Breast epithelium (tissue), 4 donors: ENCODE results near the gene RSRP1. TPM values are rescaled to one million over a fixed set of nuclear protein-coding genes. Genes with fewer than 3 reads are reported as not detected.

Experiments
- DNase-seq, 2 donors: peaks; one replicate each; pipeline ENCODE4 v3.0.0-alpha.2; 2019; ENCODE audit warnings: low spot score in 2 of 2
- H3K27ac ChIP-seq, 2 donors: fragments of 200-600 bp; sonication (generic) in 1 of 2; one replicate each; pipeline ENCODE4 v1.5.1; 2016 to 2019; ENCODE audit warnings: mild to moderate bottlenecking in 1 of 2
- H3K27me3 ChIP-seq, 2 donors: fragments of 200-600 bp; sonication (generic) in 1 of 2; one replicate each; pipeline versions ENCODE4 v1.5.1 to v1.6.0; 2017 to 2019; ENCODE audit warnings: control low read depth in 1 of 2, mild to moderate bottlenecking in 1 of 2
- H3K36me3 ChIP-seq: fragments of 200-600 bp; one replicate; pipeline ENCODE4 v1.5.1; 2019
- H3K4me1 ChIP-seq, 2 donors: fragments of 200-600 bp; sonication (generic); one replicate each; pipeline ENCODE4 v1.5.1; 2016 to 2019; ENCODE audit warnings: control low read depth in 1 of 2
- H3K4me3 ChIP-seq, 3 donors: fragments of 200-600 bp; sonication (generic); 1 replicate in 2 of 3; 2 replicates in 1 of 3; pipeline ENCODE4 v1.5.1; 2016 to 2019; ENCODE audit warnings: mild to moderate bottlenecking in 3 of 3, moderate library complexity in 2 of 3
- H3K9me3 ChIP-seq, 2 donors: fragments of 200-600 bp; sonication (generic) in 1 of 2; one replicate each; pipeline ENCODE4 v1.5.1; 2016 to 2019; ENCODE audit warnings: control low read depth in 1 of 2
- POLR2A ChIP-seq: fragments of 450-650 bp; IDR thresholded peaks from one replicate; pipeline ENCODE4 v1.6.1; 2016; ENCODE audit warnings: antibody characterized with exemption, mild to moderate bottlenecking, moderate library complexity
- POLR2AphosphoS5 ChIP-seq, 3 donors: sonication (generic); formaldehyde crosslinking; IDR thresholded peaks; one replicate each; pipeline ENCODE4 v1.6.1; 2017; ENCODE audit warnings: antibody characterized with exemption in 3 of 3
- intact Hi-C: fragments of 100-400 bp; cut with DNase I; formaldehyde crosslinking; loops from one replicate; pipeline ENCODE4 v1.15.1; 2023; ENCODE audit warnings: low total_unique reads
- total RNA-seq, 3 donors: library from RNA; depleted of rRNA; stranded (reverse); fragments of >200 nt; gene quantifications; one replicate each; pipeline ENCODE4 v1.1.0, GENCODE V29; 2016
- TF ChIP-seq, protein P1 (sequence below), 3 donors: fragments of 450-650 bp; IDR thresholded peaks; one replicate each; pipeline ENCODE4 v1.5.1; 2016 to 2017; ENCODE audit warnings: antibody characterized with exemption in 3 of 3, mild to moderate bottlenecking in 3 of 3, moderate library complexity in 3 of 3

RSRP1 gene
- total RNA-seq, 3 donors from 2014 or later = 155 to 215 (median 164) TPM

DNA sequence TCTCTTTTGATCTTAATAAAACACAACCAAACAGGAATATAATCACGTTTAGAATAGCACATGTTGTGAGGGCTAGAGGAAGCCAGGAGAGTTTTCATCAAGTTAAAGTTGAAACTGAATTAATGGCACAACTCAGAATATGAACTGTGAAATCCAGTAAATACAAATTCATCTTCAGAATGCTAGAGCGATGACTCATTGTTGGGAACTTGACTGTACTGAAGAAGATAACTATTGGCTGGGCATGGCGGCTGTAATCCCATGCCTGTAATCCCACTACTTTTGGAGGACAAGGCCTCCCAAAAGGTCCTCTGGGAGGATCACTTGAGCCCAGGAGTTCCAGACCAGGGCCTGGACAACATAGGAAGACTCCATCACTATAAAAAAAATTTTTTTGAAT is 23.8 kb downstream of the RSRP1 start:
- TF ChIP-seq POLR2A = no peak
- no peak for TF ChIP-seq POLR2AphosphoS5 (IDR thresholded peaks at IDR 0.05)
- TF ChIP-seq, protein P1, sequence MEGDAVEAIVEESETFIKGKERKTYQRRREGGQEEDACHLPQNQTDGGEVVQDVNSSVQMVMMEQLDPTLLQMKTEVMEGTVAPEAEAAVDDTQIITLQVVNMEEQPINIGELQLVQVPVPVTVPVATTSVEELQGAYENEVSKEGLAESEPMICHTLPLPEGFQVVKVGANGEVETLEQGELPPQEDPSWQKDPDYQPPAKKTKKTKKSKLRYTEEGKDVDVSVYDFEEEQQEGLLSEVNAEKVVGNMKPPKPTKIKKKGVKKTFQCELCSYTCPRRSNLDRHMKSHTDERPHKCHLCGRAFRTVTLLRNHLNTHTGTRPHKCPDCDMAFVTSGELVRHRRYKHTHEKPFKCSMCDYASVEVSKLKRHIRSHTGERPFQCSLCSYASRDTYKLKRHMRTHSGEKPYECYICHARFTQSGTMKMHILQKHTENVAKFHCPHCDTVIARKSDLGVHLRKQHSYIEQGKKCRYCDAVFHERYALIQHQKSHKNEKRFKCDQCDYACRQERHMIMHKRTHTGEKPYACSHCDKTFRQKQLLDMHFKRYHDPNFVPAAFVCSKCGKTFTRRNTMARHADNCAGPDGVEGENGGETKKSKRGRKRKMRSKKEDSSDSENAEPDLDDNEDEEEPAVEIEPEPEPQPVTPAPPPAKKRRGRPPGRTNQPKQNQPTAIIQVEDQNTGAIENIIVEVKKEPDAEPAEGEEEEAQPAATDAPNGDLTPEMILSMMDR (IDR thresholded peaks at IDR 0.05) = no peak
- no peak for DNase-seq
- Histone ChIP-seq H3K27me3 (no peaks in the 10 kb centered on the region), H3K36me3 (no peaks in the 10 kb centered on the region), H3K9me3 (no peaks in the 10 kb centered on the region), H3K4me1 (no peaks in the 10 kb centered on the region), H3K27ac (no peak overlapping the region), H3K4me3 (no peak overlapping the region)
- intact Hi-C loops = no loop called here

DNA sequence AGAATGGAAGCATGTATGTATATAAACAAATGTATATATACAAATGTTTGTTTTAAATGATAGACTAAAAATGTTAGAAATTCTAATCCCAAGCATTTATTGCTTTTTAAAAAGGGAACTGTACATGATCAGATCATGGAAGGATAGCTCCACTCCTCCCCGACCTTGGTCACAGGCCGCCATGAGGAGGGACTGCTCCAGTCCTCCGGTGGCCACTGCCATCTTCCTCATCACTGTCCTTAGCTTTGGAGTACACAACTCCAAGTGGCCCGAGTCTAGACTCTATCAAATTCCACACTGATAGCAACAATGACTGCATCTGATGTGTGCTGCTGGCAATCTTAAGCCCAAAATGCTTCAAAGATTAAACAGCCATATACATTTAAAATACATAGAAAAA is 24.6 kb downstream of the RSRP1 start:
- Histone ChIP-seq H3K27me3 (no peaks in the 10 kb centered on the region), H3K36me3 (no peaks in the 10 kb centered on the region), H3K9me3 (no peaks in the 10 kb centered on the region), H3K4me3 (no peak overlapping the region), H3K4me1 (no peaks in the 10 kb centered on the region), H3K27ac (no peak overlapping the region)
- intact Hi-C loops = no loop called here
- no peak for TF ChIP-seq POLR2AphosphoS5 (IDR thresholded peaks at IDR 0.05)
- TF ChIP-seq, protein P1 (IDR thresholded peaks at IDR 0.05) = no peak
- TF ChIP-seq POLR2A = no peak
- no peak for DNase-seq

- TF ChIP-seq POLR2AphosphoS5 (IDR thresholded peaks at IDR 0.05) = no peak
- TF ChIP-seq POLR2A = no peak
- TF ChIP-seq, protein P1 (IDR thresholded peaks at IDR 0.05) = no peak
- intact Hi-C loops = no loop called here
- no peak for DNase-seq
- no peaks in the 10 kb centered on the region for H3K36me3 ChIP-seq
- H3K27me3 ChIP-seq = no peaks in the 10 kb centered on the region
- no peaks in the 10 kb centered on the region for H3K4me1 ChIP-seq
- H3K9me3 ChIP-seq = no peaks in the 10 kb centered on the region
- H3K4me3 ChIP-seq = no peak overlapping the region
- H3K27ac ChIP-seq = no peak overlapping the region
Observed at GRCh38 chr1:25220666-25221065, 26.6 kb downstream of the RSRP1 start.

- no peak for DNase-seq
- H3K27ac ChIP-seq = no peak overlapping the region
- no peaks in the 10 kb centered on the region for H3K27me3 ChIP-seq
- intact Hi-C loops = loop anchor here (5.0 kb wide), 1 partner anchor 532 kb away; no protein-coding TSS in a partner anchor
- no peaks in the 10 kb centered on the region for H3K9me3 ChIP-seq
- no peak for TF ChIP-seq POLR2A
- TF ChIP-seq, protein P1 (IDR thresholded peaks at IDR 0.05) = no peak
- TF ChIP-seq POLR2AphosphoS5 (IDR thresholded peaks at IDR 0.05) = no peak
- no peaks in the 10 kb centered on the region for H3K36me3 ChIP-seq
- H3K4me1 ChIP-seq = no peaks in the 10 kb centered on the region
- no peak overlapping the region for H3K4me3 ChIP-seq
Observed at GRCh38 chr1:25219661-25220251, 27.5 kb downstream of the RSRP1 start.

GRCh38 chr1:25217598-25218232 is 29.5 kb downstream of the RSRP1 start:
- no peak for DNase-seq
- TF ChIP-seq POLR2A = no peak
- no peak for TF ChIP-seq POLR2AphosphoS5 (IDR thresholded peaks at IDR 0.05)
- TF ChIP-seq, protein P1 (IDR thresholded peaks at IDR 0.05) = no peak
- intact Hi-C loops = loop anchor here (5.0 kb wide), 1 partner anchor 530 kb away; no protein-coding TSS in a partner anchor

More at GRCh38 chr1:25217598-25218232, 29.5 kb downstream of the RSRP1 start:
- Histone ChIP-seq H3K27me3 (no peaks in the 10 kb centered on the region), H3K36me3 (no peaks in the 10 kb centered on the region), H3K27ac (no peak overlapping the region), H3K4me1 (no peaks in the 10 kb centered on the region), H3K4me3 (no peak overlapping the region), H3K9me3 (no peaks in the 10 kb centered on the region)
